ENCODE data around the gene AKAP6. TPM values are rescaled to one million over a fixed set of nuclear protein-coding genes. Genes with fewer than 3 reads are reported as not detected.

AKAP6 gene
- total and polyA plus RNA-seq, 2 experiments from 2014 or later, result 0.38 to 0.42 TPM

DNA sequence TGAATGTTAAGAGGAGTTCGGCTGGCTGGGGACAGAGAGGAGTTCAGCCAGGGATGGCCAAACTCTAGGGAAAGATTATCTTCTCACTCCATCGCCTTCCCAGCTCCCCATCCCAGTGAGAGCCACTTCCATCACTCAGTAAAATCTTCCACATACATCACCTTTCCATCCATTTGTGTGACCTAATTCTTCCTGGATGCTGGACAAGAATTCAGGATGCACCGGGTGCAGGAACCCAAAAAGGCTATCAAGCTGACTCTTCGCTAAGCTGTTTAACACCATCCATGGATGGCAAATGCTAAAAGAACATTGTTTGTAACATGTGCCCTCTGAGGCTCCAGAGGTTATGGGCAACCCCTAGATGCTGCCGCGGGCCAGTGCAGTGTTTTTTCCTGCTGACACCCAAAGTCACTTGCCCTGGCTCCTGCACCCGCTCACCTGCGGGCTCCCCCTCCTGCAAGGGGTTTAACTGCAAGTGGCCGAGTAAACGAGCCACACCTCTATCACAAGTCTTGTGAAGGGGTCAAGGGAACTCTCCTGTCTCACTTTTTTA, 393.6 kb downstream of the AKAP6 start (continued):
- TF ChIP-seq, protein P1, sequence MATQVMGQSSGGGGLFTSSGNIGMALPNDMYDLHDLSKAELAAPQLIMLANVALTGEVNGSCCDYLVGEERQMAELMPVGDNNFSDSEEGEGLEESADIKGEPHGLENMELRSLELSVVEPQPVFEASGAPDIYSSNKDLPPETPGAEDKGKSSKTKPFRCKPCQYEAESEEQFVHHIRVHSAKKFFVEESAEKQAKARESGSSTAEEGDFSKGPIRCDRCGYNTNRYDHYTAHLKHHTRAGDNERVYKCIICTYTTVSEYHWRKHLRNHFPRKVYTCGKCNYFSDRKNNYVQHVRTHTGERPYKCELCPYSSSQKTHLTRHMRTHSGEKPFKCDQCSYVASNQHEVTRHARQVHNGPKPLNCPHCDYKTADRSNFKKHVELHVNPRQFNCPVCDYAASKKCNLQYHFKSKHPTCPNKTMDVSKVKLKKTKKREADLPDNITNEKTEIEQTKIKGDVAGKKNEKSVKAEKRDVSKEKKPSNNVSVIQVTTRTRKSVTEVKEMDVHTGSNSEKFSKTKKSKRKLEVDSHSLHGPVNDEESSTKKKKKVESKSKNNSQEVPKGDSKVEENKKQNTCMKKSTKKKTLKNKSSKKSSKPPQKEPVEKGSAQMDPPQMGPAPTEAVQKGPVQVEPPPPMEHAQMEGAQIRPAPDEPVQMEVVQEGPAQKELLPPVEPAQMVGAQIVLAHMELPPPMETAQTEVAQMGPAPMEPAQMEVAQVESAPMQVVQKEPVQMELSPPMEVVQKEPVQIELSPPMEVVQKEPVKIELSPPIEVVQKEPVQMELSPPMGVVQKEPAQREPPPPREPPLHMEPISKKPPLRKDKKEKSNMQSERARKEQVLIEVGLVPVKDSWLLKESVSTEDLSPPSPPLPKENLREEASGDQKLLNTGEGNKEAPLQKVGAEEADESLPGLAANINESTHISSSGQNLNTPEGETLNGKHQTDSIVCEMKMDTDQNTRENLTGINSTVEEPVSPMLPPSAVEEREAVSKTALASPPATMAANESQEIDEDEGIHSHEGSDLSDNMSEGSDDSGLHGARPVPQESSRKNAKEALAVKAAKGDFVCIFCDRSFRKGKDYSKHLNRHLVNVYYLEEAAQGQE (IDR thresholded peaks at IDR 0.05; ENCODE audit: unreplicated experiment), result no peak
- TF ChIP-seq, protein P2, sequence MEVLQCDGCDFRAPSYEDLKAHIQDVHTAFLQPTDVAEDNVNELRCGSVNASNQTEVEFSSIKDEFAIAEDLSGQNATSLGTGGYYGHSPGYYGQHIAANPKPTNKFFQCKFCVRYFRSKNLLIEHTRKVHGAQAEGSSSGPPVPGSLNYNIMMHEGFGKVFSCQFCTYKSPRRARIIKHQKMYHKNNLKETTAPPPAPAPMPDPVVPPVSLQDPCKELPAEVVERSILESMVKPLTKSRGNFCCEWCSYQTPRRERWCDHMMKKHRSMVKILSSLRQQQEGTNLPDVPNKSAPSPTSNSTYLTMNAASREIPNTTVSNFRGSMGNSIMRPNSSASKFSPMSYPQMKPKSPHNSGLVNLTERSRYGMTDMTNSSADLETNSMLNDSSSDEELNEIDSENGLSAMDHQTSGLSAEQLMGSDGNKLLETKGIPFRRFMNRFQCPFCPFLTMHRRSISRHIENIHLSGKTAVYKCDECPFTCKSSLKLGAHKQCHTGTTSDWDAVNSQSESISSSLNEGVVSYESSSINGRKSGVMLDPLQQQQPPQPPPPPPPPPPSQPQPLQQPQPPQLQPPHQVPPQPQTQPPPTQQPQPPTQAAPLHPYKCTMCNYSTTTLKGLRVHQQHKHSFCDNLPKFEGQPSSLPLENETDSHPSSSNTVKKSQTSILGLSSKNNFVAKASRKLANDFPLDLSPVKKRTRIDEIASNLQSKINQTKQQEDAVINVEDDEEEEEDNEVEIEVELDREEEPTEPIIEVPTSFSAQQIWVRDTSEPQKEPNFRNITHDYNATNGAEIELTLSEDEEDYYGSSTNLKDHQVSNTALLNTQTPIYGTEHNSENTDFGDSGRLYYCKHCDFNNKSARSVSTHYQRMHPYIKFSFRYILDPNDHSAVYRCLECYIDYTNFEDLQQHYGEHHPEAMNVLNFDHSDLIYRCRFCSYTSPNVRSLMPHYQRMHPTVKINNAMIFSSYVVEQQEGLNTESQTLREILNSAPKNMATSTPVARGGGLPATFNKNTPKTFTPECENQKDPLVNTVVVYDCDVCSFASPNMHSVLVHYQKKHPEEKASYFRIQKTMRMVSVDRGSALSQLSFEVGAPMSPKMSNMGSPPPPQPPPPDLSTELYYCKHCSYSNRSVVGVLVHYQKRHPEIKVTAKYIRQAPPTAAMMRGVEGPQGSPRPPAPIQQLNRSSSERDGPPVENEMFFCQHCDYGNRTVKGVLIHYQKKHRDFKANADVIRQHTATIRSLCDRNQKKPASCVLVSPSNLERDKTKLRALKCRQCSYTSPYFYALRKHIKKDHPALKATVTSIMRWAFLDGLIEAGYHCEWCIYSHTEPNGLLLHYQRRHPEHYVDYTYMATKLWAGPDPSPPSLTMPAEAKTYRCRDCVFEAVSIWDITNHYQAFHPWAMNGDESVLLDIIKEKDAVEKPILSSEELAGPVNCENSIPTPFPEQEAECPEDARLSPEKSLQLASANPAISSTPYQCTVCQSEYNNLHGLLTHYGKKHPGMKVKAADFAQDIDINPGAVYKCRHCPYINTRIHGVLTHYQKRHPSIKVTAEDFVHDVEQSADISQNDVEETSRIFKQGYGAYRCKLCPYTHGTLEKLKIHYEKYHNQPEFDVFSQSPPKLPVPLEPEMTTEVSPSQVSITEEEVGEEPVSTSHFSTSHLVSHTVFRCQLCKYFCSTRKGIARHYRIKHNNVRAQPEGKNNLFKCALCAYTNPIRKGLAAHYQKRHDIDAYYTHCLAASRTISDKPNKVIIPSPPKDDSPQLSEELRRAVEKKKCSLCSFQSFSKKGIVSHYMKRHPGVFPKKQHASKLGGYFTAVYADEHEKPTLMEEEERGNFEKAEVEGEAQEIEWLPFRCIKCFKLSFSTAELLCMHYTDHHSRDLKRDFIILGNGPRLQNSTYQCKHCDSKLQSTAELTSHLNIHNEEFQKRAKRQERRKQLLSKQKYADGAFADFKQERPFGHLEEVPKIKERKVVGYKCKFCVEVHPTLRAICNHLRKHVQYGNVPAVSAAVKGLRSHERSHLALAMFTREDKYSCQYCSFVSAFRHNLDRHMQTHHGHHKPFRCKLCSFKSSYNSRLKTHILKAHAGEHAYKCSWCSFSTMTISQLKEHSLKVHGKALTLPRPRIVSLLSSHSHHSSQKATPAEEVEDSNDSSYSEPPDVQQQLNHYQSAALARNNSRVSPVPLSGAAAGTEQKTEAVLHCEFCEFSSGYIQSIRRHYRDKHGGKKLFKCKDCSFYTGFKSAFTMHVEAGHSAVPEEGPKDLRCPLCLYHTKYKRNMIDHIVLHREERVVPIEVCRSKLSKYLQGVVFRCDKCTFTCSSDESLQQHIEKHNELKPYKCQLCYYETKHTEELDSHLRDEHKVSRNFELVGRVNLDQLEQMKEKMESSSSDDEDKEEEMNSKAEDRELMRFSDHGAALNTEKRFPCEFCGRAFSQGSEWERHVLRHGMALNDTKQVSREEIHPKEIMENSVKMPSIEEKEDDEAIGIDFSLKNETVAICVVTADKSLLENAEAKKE (CRISPR knock-in tag; IDR thresholded peaks at IDR 0.05), result no peak
- TF ChIP-seq STAT1 (IDR thresholded peaks at IDR 0.05; ENCODE audit: unreplicated experiment), result no peak
- no peak for TF ChIP-seq EZH2phosphoT487 (IDR thresholded peaks at IDR 0.05; ENCODE audit: unreplicated experiment)
- TF ChIP-seq EZH2 (IDR thresholded peaks at IDR 0.05; ENCODE audit: low read depth, unreplicated experiment), result no peak

Measured in GM23338 (cell line).